Immature natural killer cell (primary cell): ENCODE results near the gene EFNA2. TPM values are rescaled to one million over a fixed set of nuclear protein-coding genes. Genes with fewer than 3 reads are reported as not detected.
A peak's percentile ranks its signal among the peaks of the same experiment; 100 is the strongest.

Source experiments
- DNase-seq, 3 donors: peaks; one replicate each; pipeline ENCODE4 v3.0.0; 2022; ENCODE audit warnings: mixed read lengths in 1 of 3
- H3K27ac Mint-ChIP-seq, 6 donors: one replicate each; pipeline ENCODE4 v1.8.0; 2020; ENCODE audit warnings: mixed read lengths in 6 of 6, mild to moderate bottlenecking in 5 of 6, inconsistent platforms in 4 of 6, moderate library complexity in 3 of 6
- H3K27me3 Mint-ChIP-seq, 3 donors: one replicate each; pipeline ENCODE4 v1.8.0; 2020 to 2021; ENCODE audit warnings: low read depth in 3 of 3, mild to moderate bottlenecking in 3 of 3, mixed read lengths in 3 of 3, moderate library complexity in 3 of 3, inconsistent platforms in 1 of 3
- H3K36me3 Mint-ChIP-seq, 3 donors: one replicate each; pipeline ENCODE4 v1.8.0; 2020; ENCODE audit warnings: mixed read lengths in 3 of 3, inconsistent platforms in 2 of 3, mild to moderate bottlenecking in 2 of 3
- H3K4me1 Mint-ChIP-seq, 2 donors: one replicate each; pipeline ENCODE4 v1.8.0; 2020; ENCODE audit warnings: inconsistent platforms in 2 of 2, mild to moderate bottlenecking in 2 of 2, mixed read lengths in 2 of 2, moderate library complexity in 1 of 2
- H3K4me3 Mint-ChIP-seq, 5 donors: one replicate each; pipeline ENCODE4 v1.8.0; 2020; ENCODE audit warnings: mild to moderate bottlenecking in 5 of 5, mixed read lengths in 5 of 5, inconsistent platforms in 3 of 5, moderate library complexity in 3 of 5
- H3K9me3 Mint-ChIP-seq, 6 donors: one replicate each; pipeline ENCODE4 v1.8.0; 2020; ENCODE audit warnings: mild to moderate bottlenecking in 6 of 6, mixed read lengths in 6 of 6, inconsistent platforms in 4 of 6, moderate library complexity in 3 of 6
- polyA plus RNA-seq, 3 donors: library from polyadenylated mRNA; unstranded; fragments of 300-500 nt; fragmentation: Illumina TruSeq; gene quantifications; one replicate each; pipeline ENCODE4 v1.2.3, GENCODE V29; 2021

The EFNA2 gene
- polyA plus RNA-seq: not detected

GRCh38 chr19:1285737-1286360 is at the start of gene EFNA2:
TSS of gene EFNA2 (plus strand) at chr19:1285873. CDS start at chr19:1286169, 296 bp downstream.
- Mint-ChIP-seq H3K36me3 (no peaks in the 10 kb centered on the region), H3K4me1 (peaks cover 0 to 8% of the 10 kb centered on the region in 2 donors), H3K9me3 (peaks cover 0 to 3% (median 0%) of the 10 kb centered on the region in 6 donors), H3K4me3 (peak within 1 kb of the TSS; percentile 10 to 59 (median 50)), H3K27ac (peak within 1 kb of the TSS in 2 of 6 donors; percentile 38 to 42), H3K27me3 (peaks cover 2 to 5% (median 5%) of the 10 kb centered on the region in 3 donors)
- DNase-seq: no peak

- peaks cover 18 to 21% of the 10 kb centered on the region in 2 donors for H3K4me1 Mint-ChIP-seq
- no peak overlapping the region for H3K4me3 Mint-ChIP-seq
Measured at GRCh38 chr19:1236576-1236975, 49.1 kb upstream of the EFNA2 start.

GRCh38 chr19:1237027-1237659 is 48.5 kb upstream of the EFNA2 start:
- Mint-ChIP-seq H3K27ac (no peak overlapping the region), H3K4me1 (peaks cover 20 to 23% of the 10 kb centered on the region in 2 donors), H3K9me3 (no peaks in the 10 kb centered on the region), H3K4me3 (peak overlapping the region in 2 of 5 donors; percentile 13 to 49), H3K36me3 (no peaks in the 10 kb centered on the region), H3K27me3 (peaks cover 10 to 22% (median 15%) of the 10 kb centered on the region in 3 donors)
- DNase-seq: no peak

More at GRCh38 chr19:1236576-1236975, 49.1 kb upstream of the EFNA2 start:
- no peak overlapping the region for H3K27ac Mint-ChIP-seq
- H3K27me3 Mint-ChIP-seq: peaks cover 10 to 21% (median 15%) of the 10 kb centered on the region in 3 donors
- DNase-seq: no peak
- H3K9me3 Mint-ChIP-seq: no peaks in the 10 kb centered on the region
- no peaks in the 10 kb centered on the region for H3K36me3 Mint-ChIP-seq

GRCh38 chr19:1237754-1238368 is 47.8 kb upstream of the EFNA2 start, which contains the start of gene CBARP:
TSS of gene CBARP (minus strand) at chr19:1238005. CDS start at chr19:1236100, 1,905 bp downstream.
- DNase-seq: no peak
- Mint-ChIP-seq H3K36me3 (no peaks in the 10 kb centered on the region), H3K4me1 (peaks cover 20 to 29% of the 10 kb centered on the region in 2 donors), H3K4me3 (peak within 1 kb of the TSS; percentile 73 to 86 (median 79)), H3K27me3 (peaks cover 10 to 20% (median 15%) of the 10 kb centered on the region in 3 donors), H3K9me3 (no peaks in the 10 kb centered on the region), H3K27ac (peak within 1 kb of the TSS in 5 of 6 donors; percentile 74 to 87 (median 79))

GRCh38 chr19:1238369-1239303 is 47.0 kb upstream of the EFNA2 start:
- Mint-ChIP-seq H3K27me3 (peaks cover 10 to 20% (median 14%) of the 10 kb centered on the region in 3 donors), H3K27ac (peak overlapping the region in 5 of 6 donors; percentile 74 to 87 (median 79)), H3K9me3 (no peaks in the 10 kb centered on the region), H3K4me1 (peaks cover 20 to 34% of the 10 kb centered on the region in 2 donors), H3K4me3 (peak overlapping the region; percentile 73 to 86 (median 79)), H3K36me3 (no peaks in the 10 kb centered on the region)
- DNase-seq: no peak

- peaks cover 10 to 20% (median 13%) of the 10 kb centered on the region in 3 donors for H3K27me3 Mint-ChIP-seq
- peak overlapping the region; percentile 20 to 80 (median 50) for H3K4me3 Mint-ChIP-seq
Measured at GRCh38 chr19:1239420-1239795, 46.3 kb upstream of the EFNA2 start.

GRCh38 chr19:1239796-1240737 is 45.6 kb upstream of the EFNA2 start:
- H3K27ac Mint-ChIP-seq: peak overlapping the region in 5 of 6 donors; percentile 31 to 87 (median 77)
- H3K4me3 Mint-ChIP-seq: peak overlapping the region; percentile 36 to 80 (median 53)

More at GRCh38 chr19:1239420-1239795, 46.3 kb upstream of the EFNA2 start:
- Mint-ChIP-seq H3K4me1 (peaks cover 21 to 35% of the 10 kb centered on the region in 2 donors), H3K9me3 (no peaks in the 10 kb centered on the region), H3K27ac (peak overlapping the region in 5 of 6 donors; percentile 74 to 87 (median 79)), H3K36me3 (no peaks in the 10 kb centered on the region)
- DNase-seq: no peak

GRCh38 chr19:1240925-1241324 is 44.7 kb upstream of the EFNA2 start:
- DNase-seq: no peak
- Mint-ChIP-seq H3K27me3 (peaks cover 10 to 18% (median 13%) of the 10 kb centered on the region in 3 donors), H3K4me1 (peaks cover 26 to 39% of the 10 kb centered on the region in 2 donors), H3K36me3 (no peaks in the 10 kb centered on the region), H3K27ac (peak overlapping the region in 5 of 6 donors; percentile 70 to 96 (median 91)), H3K4me3 (peak overlapping the region; percentile 85 to 94 (median 87)), H3K9me3 (no peaks in the 10 kb centered on the region)

More at GRCh38 chr19:1239796-1240737, 45.6 kb upstream of the EFNA2 start:
- H3K4me1 Mint-ChIP-seq: peaks cover 26 to 39% of the 10 kb centered on the region in 2 donors
- H3K27me3 Mint-ChIP-seq: peaks cover 10 to 20% (median 13%) of the 10 kb centered on the region in 3 donors
- peak; percentile 93 to 94 (median 94) for DNase-seq
- H3K9me3 Mint-ChIP-seq: no peaks in the 10 kb centered on the region
- H3K36me3 Mint-ChIP-seq: no peaks in the 10 kb centered on the region

GRCh38 chr19:1241417-1242095 is 44.1 kb upstream of the EFNA2 start, which contains the start of gene ATP5F1D:
TSS of gene ATP5F1D (plus strand) at chr19:1241751. CDS start at chr19:1241851, 100 bp downstream.
- DNase-seq: peak; percentile 87 to 89 (median 89)
- H3K4me1 Mint-ChIP-seq: peaks cover 26 to 39% of the 10 kb centered on the region in 2 donors
- H3K36me3 Mint-ChIP-seq: no peaks in the 10 kb centered on the region

GRCh38 chr19:1243768-1244692 is 41.6 kb upstream of the EFNA2 start:
- Mint-ChIP-seq H3K27me3 (peaks cover 9 to 21% (median 10%) of the 10 kb centered on the region in 3 donors), H3K4me1 (peaks cover 16 to 31% of the 10 kb centered on the region in 2 donors), H3K36me3 (no peaks in the 10 kb centered on the region), H3K4me3 (peak overlapping the region; percentile 67 to 84 (median 81)), H3K9me3 (no peaks in the 10 kb centered on the region), H3K27ac (peak overlapping the region; percentile 85 to 98 (median 92))
- peak; percentile 84 to 89 (median 86) for DNase-seq

More at GRCh38 chr19:1241417-1242095, 44.1 kb upstream of the EFNA2 start, which contains the start of gene ATP5F1D:
- H3K27me3 Mint-ChIP-seq: peaks cover 10 to 18% (median 13%) of the 10 kb centered on the region in 3 donors
- peak within 1 kb of the TSS; percentile 70 to 96 (median 90) for H3K27ac Mint-ChIP-seq
- no peaks in the 10 kb centered on the region for H3K9me3 Mint-ChIP-seq
- H3K4me3 Mint-ChIP-seq: peak within 1 kb of the TSS; percentile 85 to 94 (median 87)
